ENCODE data around the gene FAM83G. TPM values are rescaled to one million over a fixed set of nuclear protein-coding genes. Genes with fewer than 3 reads are reported as not detected.

FAM83G gene
- polyA plus RNA-seq, 1 of the 3 experiments (the other 2 are of a cell fraction): 6.5 TPM

- POLR2A ChIA-PET: interaction anchor here (1.2 kb wide), 1 partner anchor 62 kb away, joined by 3 read pairs; no protein-coding TSS in a partner anchor
Observed at GRCh38 chr17:18960241-18960665, 44.3 kb downstream of the FAM83G start.

More at GRCh38 chr17:18960241-18960665, 44.3 kb downstream of the FAM83G start:
- Histone ChIP-seq H3K4me2 (no peak overlapping the region), H2AFZ (ENCODE audit: low read depth) (0 out of 2 replicates have a peak overlapping the region, but pooled peaks have one; percentile 58), H3F3A (replicated peaks; ENCODE audit: insufficient read depth) (peaks cover 10% of the 10 kb centered on the region), H4K20me1 (ENCODE audit: insufficient read depth) (no peaks in the 10 kb centered on the region), H3K9ac (no peak overlapping the region), H3K79me2 (ENCODE audit: insufficient read depth) (no peaks in the 10 kb centered on the region), H3K27me3 (ENCODE audit: insufficient read depth) (no peaks in the 10 kb centered on the region), H3K4me1 (ENCODE audit: control insufficient read depth in 1 of 2, insufficient read depth in 2 of 2, low read depth in 1 of 2, low read length in 1 of 2) (peaks cover 6 to 11% of the 10 kb centered on the region in 2 experiments; a peak in 2 of 4 replicates), H3K9me3 (no peaks in the 10 kb centered on the region), H3K4me3 (ENCODE audit: low read depth in 2 of 2, low read length in 1 of 2) (no peak overlapping the region), H3K9me2 (no peaks in the 10 kb centered on the region), H3K27ac (ENCODE audit: low read depth in 2 of 2, low read length in 1 of 2) (no peak overlapping the region), H3K36me3 (replicated peaks in 1 of 2; ENCODE audit: control insufficient read depth in 1 of 2, insufficient read depth in 2 of 2, low read length in 1 of 2) (no peaks in the 10 kb centered on the region)
- no peak for TF ChIP-seq ZBTB33 (IDR thresholded peaks at IDR 0.05; ENCODE audit: borderline replicate concordance, low read depth)
- TF ChIP-seq JUND (IDR thresholded peaks at IDR 0.05): no peak
- no peak for TF ChIP-seq RAD21 (IDR thresholded peaks at IDR 0.05; ENCODE audit: low read length)
- no peak for TF ChIP-seq EZH2phosphoT487 (IDR thresholded peaks at IDR 0.05; ENCODE audit: borderline replicate concordance, low read depth)
- TF ChIP-seq NFIC (IDR thresholded peaks at IDR 0.05; ENCODE audit: borderline replicate concordance): no peak
- TF ChIP-seq USF1 (IDR thresholded peaks at IDR 0.05; ENCODE audit: borderline replicate concordance, low read depth): no peak
- no peak for TF ChIP-seq CHD2 (IDR thresholded peaks at IDR 0.05; ENCODE audit: low read length, partially characterized antibody)
- TF ChIP-seq EP300 (IDR thresholded peaks at IDR 0.05; ENCODE audit: borderline replicate concordance in 1 of 2, low read depth in 1 of 2, low read length in 1 of 2): no peak
- TF ChIP-seq RXRA (IDR thresholded peaks at IDR 0.05; ENCODE audit: borderline replicate concordance, low read depth): no peak
- TF ChIP-seq TCF12 (IDR thresholded peaks at IDR 0.05): no peak
- no peak for TF ChIP-seq SIN3A (IDR thresholded peaks at IDR 0.05; ENCODE audit: borderline replicate concordance, low read depth, low read length)
- TF ChIP-seq CTCF (IDR thresholded peaks at IDR 0.05): no peak
- TF ChIP-seq YY1 (IDR thresholded peaks at IDR 0.05; ENCODE audit: low read depth): no peak
- TF ChIP-seq NRF1 (IDR thresholded peaks at IDR 0.05; ENCODE audit: low read depth, low read length): no peak
- TF ChIP-seq RFX5 (IDR thresholded peaks at IDR 0.05; ENCODE audit: low read length): no peak
- no peak for TF ChIP-seq FOXJ3 (CRISPR knock-in tag; IDR thresholded peaks at IDR 0.05)
- TF ChIP-seq PBX3 (IDR thresholded peaks at IDR 0.05): no peak
- TF ChIP-seq IRF3 (IDR thresholded peaks at IDR 0.05; ENCODE audit: low read depth, low read length): no peak
- TF ChIP-seq RCOR1 (IDR thresholded peaks at IDR 0.05; ENCODE audit: low read length): no peak
- TF ChIP-seq MXI1 (IDR thresholded peaks at IDR 0.05; ENCODE audit: low read depth, low read length): no peak
- DNase-seq: peak; percentile 24
- CTCF ChIA-PET: interaction anchor here (0.9 to 3.7 kb wide), 19 partner anchors 8 to 404 kb away, joined by 3 to 34 read pairs (median 8); partner anchors contain the start of genes FAM83G and SLC5A10
- 81% methylated on average over 15 of the region's 15 CpGs for WGBS (ENCODE audit: low lambda C conversion rate)

Measured in SK-N-SH (cell line).